Measurements from ENCODE around the gene PCDHAC1. TPM values are rescaled to one million over a fixed set of nuclear protein-coding genes. Genes with fewer than 3 reads are reported as not detected.

Gene PCDHAC1
- total and polyA plus RNA-seq, 3 experiments from 2014 or later = not detected

GRCh38 chr5:140962190-140962589 is 36.1 kb downstream of the PCDHAC1 start:
- no peak overlapping the region for H3K27ac ChIP-seq (ENCODE audit: low read depth, low read length)
- Mint-ChIP-seq H3K36me3 (no peaks in the 10 kb centered on the region), H3K9me3 (peaks cover 0 to 2% (median 0%) of the 10 kb centered on the region in 5 donors), H3K27me3 (peaks cover 17 to 35% of the 10 kb centered on the region in 2 donors), H3K27ac (no peak overlapping the region), H3K4me3 (no peak overlapping the region), H3K4me1 (no peaks in the 10 kb centered on the region)
- no peak for DNase-seq
- H3K4me3 ChIP-seq (ENCODE audit: low read length) = no peak overlapping the region
- ChIA-PET POLR2A (no interaction called here), CTCF (no interaction called here)
- no peaks in the 10 kb centered on the region for H3K9me3 ChIP-seq (ENCODE audit: low read length)
- no peaks in the 10 kb centered on the region for H3K36me3 ChIP-seq (ENCODE audit: insufficient read depth, low read length)
- H3K27me3 ChIP-seq (ENCODE audit: insufficient read depth, low read length, poor library complexity, severe bottlenecking) = no peaks in the 10 kb centered on the region
- no peaks in the 10 kb centered on the region for H3K4me1 ChIP-seq (ENCODE audit: insufficient read depth, low read length)

GRCh38 chr5:140964356-140964755 is 38.3 kb downstream of the PCDHAC1 start:
- POLR2A ChIA-PET = no interaction called here
- Mint-ChIP-seq H3K27me3 (peaks cover 23 to 44% of the 10 kb centered on the region in 2 donors), H3K27ac (no peak overlapping the region), H3K4me3 (no peak overlapping the region), H3K36me3 (no peaks in the 10 kb centered on the region), H3K4me1 (no peaks in the 10 kb centered on the region), H3K9me3 (peaks cover 0 to 2% (median 0%) of the 10 kb centered on the region in 5 donors)
- no peaks in the 10 kb centered on the region for H3K27me3 ChIP-seq (ENCODE audit: insufficient read depth, low read length, poor library complexity, severe bottlenecking)
- no peaks in the 10 kb centered on the region for H3K9me3 ChIP-seq (ENCODE audit: low read length)
- no peaks in the 10 kb centered on the region for H3K4me1 ChIP-seq (ENCODE audit: insufficient read depth, low read length)
- no peak overlapping the region for H3K4me3 ChIP-seq (ENCODE audit: low read length)
- H3K36me3 ChIP-seq (ENCODE audit: insufficient read depth, low read length) = no peaks in the 10 kb centered on the region
- no peak overlapping the region for H3K27ac ChIP-seq (ENCODE audit: low read depth, low read length)
- CTCF ChIA-PET = no interaction called here
- DNase-seq = no peak

GRCh38 chr5:140965905-140966292 is 39.8 kb downstream of the PCDHAC1 start:
- Mint-ChIP-seq H3K27ac (no peak overlapping the region), H3K27me3 (peaks cover 23 to 44% of the 10 kb centered on the region in 2 donors), H3K4me3 (no peak overlapping the region), H3K9me3 (peaks cover 0 to 2% (median 0%) of the 10 kb centered on the region in 5 donors), H3K36me3 (no peaks in the 10 kb centered on the region), H3K4me1 (no peaks in the 10 kb centered on the region)
- H3K9me3 ChIP-seq (ENCODE audit: low read length) = no peaks in the 10 kb centered on the region
- POLR2A ChIA-PET = no interaction called here
- no peak for DNase-seq
- H3K27ac ChIP-seq (ENCODE audit: low read depth, low read length) = no peak overlapping the region
- no peaks in the 10 kb centered on the region for H3K27me3 ChIP-seq (ENCODE audit: insufficient read depth, low read length, poor library complexity, severe bottlenecking)
- H3K4me1 ChIP-seq (ENCODE audit: insufficient read depth, low read length) = no peaks in the 10 kb centered on the region
- H3K36me3 ChIP-seq (ENCODE audit: insufficient read depth, low read length) = no peaks in the 10 kb centered on the region
- no peak overlapping the region for H3K4me3 ChIP-seq (ENCODE audit: low read length)
- CTCF ChIA-PET = no interaction called here

GRCh38 chr5:140966293-140967225 is 40.5 kb downstream of the PCDHAC1 start, which contains the start of gene PCDHAC2:
Gene PCDHAC2 (plus strand): TSS chr5:140966476. CDS start chr5:140966767, 291 bp downstream.
- H3K4me1 Mint-ChIP-seq = no peaks in the 10 kb centered on the region
- no peaks in the 10 kb centered on the region for H3K4me1 ChIP-seq (ENCODE audit: insufficient read depth, low read length)
- ChIA-PET CTCF (no interaction called here), POLR2A (no interaction called here)
- no peak within 1 kb of the TSS for H3K4me3 Mint-ChIP-seq
- H3K4me3 ChIP-seq (ENCODE audit: low read length) = no peak within 1 kb of the TSS
- H3K9me3 Mint-ChIP-seq = peaks cover 0 to 2% (median 0%) of the 10 kb centered on the region in 5 donors
- H3K36me3 ChIP-seq (ENCODE audit: insufficient read depth, low read length) = no peaks in the 10 kb centered on the region
- no peak within 1 kb of the TSS for H3K27ac Mint-ChIP-seq
- no peak for DNase-seq
- H3K27ac ChIP-seq (ENCODE audit: low read depth, low read length) = no peak within 1 kb of the TSS
- H3K9me3 ChIP-seq (ENCODE audit: low read length) = no peaks in the 10 kb centered on the region
- H3K36me3 Mint-ChIP-seq = no peaks in the 10 kb centered on the region
- H3K27me3 ChIP-seq (ENCODE audit: insufficient read depth, low read length, poor library complexity, severe bottlenecking) = no peaks in the 10 kb centered on the region
- peaks cover 23 to 43% of the 10 kb centered on the region in 2 donors for H3K27me3 Mint-ChIP-seq

DNA sequence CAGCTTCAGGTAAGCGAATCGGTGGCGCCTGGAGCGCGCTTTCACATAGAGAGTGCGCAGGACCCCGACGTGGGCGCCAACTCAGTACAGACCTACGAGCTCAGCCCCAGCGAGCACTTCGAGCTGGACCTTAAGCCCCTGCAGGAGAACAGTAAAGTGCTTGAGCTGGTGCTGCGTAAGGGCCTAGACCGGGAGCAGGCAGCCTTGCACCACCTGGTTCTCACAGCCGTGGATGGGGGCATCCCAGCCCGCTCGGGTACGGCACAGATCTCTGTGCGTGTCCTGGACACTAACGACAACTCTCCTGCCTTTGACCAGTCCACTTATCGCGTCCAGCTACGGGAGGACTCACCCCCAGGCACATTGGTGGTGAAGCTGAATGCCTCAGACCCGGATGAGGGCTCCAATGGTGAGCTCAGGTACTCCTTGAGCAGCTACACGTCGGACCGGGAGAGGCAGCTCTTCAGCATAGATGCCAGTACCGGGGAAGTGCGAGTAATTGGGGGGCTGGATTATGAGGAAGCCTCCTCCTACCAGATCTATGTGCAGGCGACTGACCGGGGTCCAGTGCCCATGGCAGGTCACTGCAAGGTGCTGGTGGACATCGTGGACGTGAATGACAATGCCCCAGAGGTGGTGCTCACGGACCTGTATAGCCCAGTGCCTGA is 41.3 kb downstream of the PCDHAC1 start:
- no peak overlapping the region for H3K4me3 ChIP-seq (ENCODE audit: low read length)
- ChIA-PET POLR2A (no interaction called here), CTCF (no interaction called here)
- no peak overlapping the region for H3K4me3 Mint-ChIP-seq
- no peaks in the 10 kb centered on the region for H3K4me1 ChIP-seq (ENCODE audit: insufficient read depth, low read length)
- H3K27ac ChIP-seq (ENCODE audit: low read depth, low read length) = no peak overlapping the region
- H3K36me3 ChIP-seq (ENCODE audit: insufficient read depth, low read length) = no peaks in the 10 kb centered on the region
- DNase-seq = no peak
- peaks cover 0 to 2% (median 0%) of the 10 kb centered on the region in 5 donors for H3K9me3 Mint-ChIP-seq
- H3K36me3 Mint-ChIP-seq = no peaks in the 10 kb centered on the region
- no peaks in the 10 kb centered on the region for H3K27me3 ChIP-seq (ENCODE audit: insufficient read depth, low read length, poor library complexity, severe bottlenecking)
- H3K27me3 Mint-ChIP-seq = peaks cover 23 to 41% of the 10 kb centered on the region in 2 donors
- no peak overlapping the region for H3K27ac Mint-ChIP-seq
- no peaks in the 10 kb centered on the region for H3K9me3 ChIP-seq (ENCODE audit: low read length)
- H3K4me1 Mint-ChIP-seq = no peaks in the 10 kb centered on the region

DNA sequence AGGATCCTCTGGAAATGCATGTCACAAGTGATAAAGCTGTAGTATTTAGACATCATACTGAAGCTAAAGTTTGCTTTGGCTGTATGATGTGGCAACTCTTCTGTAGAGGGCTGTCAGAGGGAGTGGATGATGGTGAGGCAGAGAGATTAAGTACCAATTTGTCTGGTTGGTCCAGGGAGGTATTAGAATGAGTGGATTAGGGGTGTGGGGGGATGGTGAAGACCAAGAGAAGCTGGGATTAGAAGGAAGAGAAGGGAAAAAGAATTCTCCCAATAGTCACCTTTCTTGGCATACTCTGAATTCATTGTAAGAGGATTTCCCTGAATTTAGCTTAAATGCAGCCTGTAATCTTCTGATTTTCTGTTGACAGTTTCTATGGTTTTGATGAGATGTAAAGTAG is 43.8 kb downstream of the PCDHAC1 start:
- Mint-ChIP-seq H3K4me3 (no peak overlapping the region), H3K27me3 (peaks cover 16 to 27% of the 10 kb centered on the region in 2 donors), H3K27ac (no peak overlapping the region), H3K9me3 (peaks cover 0 to 1% (median 0%) of the 10 kb centered on the region in 5 donors), H3K4me1 (no peaks in the 10 kb centered on the region), H3K36me3 (no peaks in the 10 kb centered on the region)
- no peak for DNase-seq
- no peak overlapping the region for H3K27ac ChIP-seq (ENCODE audit: low read depth, low read length)
- H3K36me3 ChIP-seq (ENCODE audit: insufficient read depth, low read length) = no peaks in the 10 kb centered on the region
- H3K4me1 ChIP-seq (ENCODE audit: insufficient read depth, low read length) = no peaks in the 10 kb centered on the region
- H3K4me3 ChIP-seq (ENCODE audit: low read length) = no peak overlapping the region
- H3K9me3 ChIP-seq (ENCODE audit: low read length) = no peaks in the 10 kb centered on the region
- POLR2A ChIA-PET = no interaction called here
- CTCF ChIA-PET = no interaction called here
- no peaks in the 10 kb centered on the region for H3K27me3 ChIP-seq (ENCODE audit: insufficient read depth, low read length, poor library complexity, severe bottlenecking)

DNA sequence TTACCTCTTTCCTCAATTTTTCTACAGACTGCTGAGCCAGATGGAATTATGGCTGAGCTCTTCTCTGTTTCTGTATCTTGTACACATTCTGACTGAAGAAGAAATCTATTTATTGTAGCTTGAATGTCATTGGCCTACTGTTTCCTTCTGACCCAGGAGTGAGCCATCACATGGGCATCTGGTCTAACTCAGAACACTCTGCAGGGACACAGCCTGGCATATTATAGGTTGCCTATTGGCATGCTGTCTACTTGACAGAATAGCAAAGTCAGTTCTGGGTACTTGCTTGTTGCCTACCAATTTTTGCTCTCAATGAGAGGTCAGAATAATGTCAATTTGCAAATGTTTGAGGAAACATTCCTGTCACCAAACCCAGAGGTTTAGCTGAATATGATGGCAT is 47.5 kb downstream of the PCDHAC1 start:
- Histone ChIP-seq H3K4me1 (ENCODE audit: insufficient read depth, low read length) (no peaks in the 10 kb centered on the region), H3K27ac (ENCODE audit: low read depth, low read length) (no peak overlapping the region), H3K27me3 (ENCODE audit: insufficient read depth, low read length, poor library complexity, severe bottlenecking) (no peaks in the 10 kb centered on the region), H3K4me3 (ENCODE audit: low read length) (no peak overlapping the region), H3K9me3 (ENCODE audit: low read length) (no peaks in the 10 kb centered on the region), H3K36me3 (ENCODE audit: insufficient read depth, low read length) (no peaks in the 10 kb centered on the region)
- H3K9me3 Mint-ChIP-seq = no peaks in the 10 kb centered on the region
- POLR2A ChIA-PET = no interaction called here
- no peaks in the 10 kb centered on the region for H3K36me3 Mint-ChIP-seq
- no peak for DNase-seq
- no peak overlapping the region for H3K4me3 Mint-ChIP-seq
- CTCF ChIA-PET = no interaction called here
- no peaks in the 10 kb centered on the region for H3K4me1 Mint-ChIP-seq
- peaks cover 3 to 15% of the 10 kb centered on the region in 2 donors for H3K27me3 Mint-ChIP-seq
- H3K27ac Mint-ChIP-seq = no peak overlapping the region

- Mint-ChIP-seq H3K4me1 (no peaks in the 10 kb centered on the region), H3K27me3 (peaks cover 3 to 15% of the 10 kb centered on the region in 2 donors), H3K27ac (no peak overlapping the region), H3K36me3 (no peaks in the 10 kb centered on the region), H3K9me3 (peaks cover 0 to 3% (median 0%) of the 10 kb centered on the region in 5 donors), H3K4me3 (no peak overlapping the region)
- Histone ChIP-seq H3K27me3 (ENCODE audit: insufficient read depth, low read length, poor library complexity, severe bottlenecking) (no peaks in the 10 kb centered on the region), H3K36me3 (ENCODE audit: insufficient read depth, low read length) (no peaks in the 10 kb centered on the region), H3K9me3 (ENCODE audit: low read length) (no peaks in the 10 kb centered on the region), H3K4me3 (ENCODE audit: low read length) (no peak overlapping the region), H3K27ac (ENCODE audit: low read depth, low read length) (no peak overlapping the region), H3K4me1 (ENCODE audit: insufficient read depth, low read length) (no peaks in the 10 kb centered on the region)
- no peak for DNase-seq
- ChIA-PET CTCF (interaction anchor here (0.5 kb wide), 1 partner anchor 57 kb away, joined by 3 read pairs; no protein-coding TSS in a partner anchor), POLR2A (no interaction called here)
Observed at GRCh38 chr5:140977003-140977402, 50.9 kb downstream of the PCDHAC1 start.

Data from CD8-positive, alpha-beta memory T cell (primary cell).